NCI-H128 (cell line): Measurements from ENCODE around the gene TFF2.

Source experiments
- DNase-seq: peaks from one replicate; lab custom pipeline; 2025; ENCODE audit not compliant: unreplicated experiment; lab: John Stamatoyannopoulos, UW

TFF2 gene, protein sequence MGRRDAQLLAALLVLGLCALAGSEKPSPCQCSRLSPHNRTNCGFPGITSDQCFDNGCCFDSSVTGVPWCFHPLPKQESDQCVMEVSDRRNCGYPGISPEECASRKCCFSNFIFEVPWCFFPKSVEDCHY

DNA sequence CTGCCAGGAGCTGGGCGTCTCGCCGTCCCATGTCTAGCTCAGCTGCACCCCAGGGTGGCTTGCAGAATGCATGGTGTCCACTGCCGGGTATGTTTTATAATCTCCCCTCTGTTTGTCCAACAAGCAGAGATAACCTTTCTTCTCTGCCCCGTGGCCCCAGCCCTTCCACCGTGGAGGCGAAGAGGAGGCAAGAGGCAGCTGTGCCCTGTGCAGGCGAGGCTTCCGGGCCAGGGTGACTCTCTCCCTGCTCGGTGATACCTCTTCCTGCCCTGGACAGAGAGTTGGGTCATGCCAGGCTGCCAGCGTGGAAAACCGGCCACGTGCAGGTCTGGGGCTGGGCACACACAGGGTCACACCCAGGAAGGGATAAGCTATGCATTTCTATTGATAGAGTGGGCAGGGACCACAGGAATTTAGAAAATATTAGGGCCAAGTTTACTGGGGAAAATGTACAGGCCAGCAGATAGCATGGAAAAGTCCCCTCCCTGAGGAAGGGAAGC, at the start of gene TFF2:
TSS of gene TFF2 (minus strand) at position 68 of the 500 bp plus-strand sequence. CDS start at position 31, 37 bp downstream.
- DNase-seq: no peak

DNA sequence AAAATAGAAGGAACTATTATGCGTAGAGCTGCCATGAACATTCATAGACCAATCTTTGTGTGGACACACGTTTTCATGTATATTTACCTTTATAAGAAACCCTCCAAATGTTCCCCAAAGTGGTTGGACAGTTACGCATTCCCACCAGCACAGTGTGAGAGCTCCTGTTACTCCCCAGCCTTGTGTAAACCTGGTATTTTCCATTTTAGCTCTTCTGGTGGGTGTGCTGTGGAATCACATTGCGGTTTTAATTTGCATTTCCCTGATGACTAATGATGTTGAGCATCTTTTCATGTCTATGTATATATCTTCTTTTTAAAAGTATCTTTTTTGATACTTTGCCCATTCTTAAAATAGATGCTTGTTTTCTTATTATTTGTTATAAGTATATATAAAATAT, 49.7 kb upstream of the TFF2 start:
- no peak for DNase-seq

DNA sequence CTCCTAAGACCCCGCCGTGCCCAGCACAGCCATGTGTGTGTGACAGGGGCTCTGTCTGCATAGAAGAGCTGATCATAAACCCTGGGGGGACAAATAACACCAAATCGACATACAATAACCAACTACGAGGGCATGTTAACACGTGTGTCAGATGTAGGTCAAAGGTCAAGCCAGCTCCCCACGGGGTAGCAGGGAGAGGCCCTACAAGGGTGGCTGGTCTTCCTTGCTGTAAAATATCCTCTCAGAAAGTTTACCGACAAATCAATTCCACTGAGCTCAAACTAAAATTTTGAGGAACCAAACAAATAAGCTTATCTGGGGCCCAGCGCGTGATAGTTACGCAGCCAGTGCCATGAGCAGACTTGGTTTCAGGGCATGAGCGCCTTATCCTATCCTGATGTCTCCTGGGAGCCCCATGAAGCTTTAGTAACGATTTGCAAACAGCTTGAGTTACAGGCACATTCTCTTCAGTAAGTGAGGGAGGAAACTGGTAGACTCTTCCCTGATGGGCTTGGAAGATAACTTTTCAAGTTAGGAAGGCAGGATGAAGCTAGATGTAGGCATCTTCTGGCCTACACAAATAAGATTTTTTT, 47.7 kb upstream of the TFF2 start:
- DNase-seq: no peak

DNA sequence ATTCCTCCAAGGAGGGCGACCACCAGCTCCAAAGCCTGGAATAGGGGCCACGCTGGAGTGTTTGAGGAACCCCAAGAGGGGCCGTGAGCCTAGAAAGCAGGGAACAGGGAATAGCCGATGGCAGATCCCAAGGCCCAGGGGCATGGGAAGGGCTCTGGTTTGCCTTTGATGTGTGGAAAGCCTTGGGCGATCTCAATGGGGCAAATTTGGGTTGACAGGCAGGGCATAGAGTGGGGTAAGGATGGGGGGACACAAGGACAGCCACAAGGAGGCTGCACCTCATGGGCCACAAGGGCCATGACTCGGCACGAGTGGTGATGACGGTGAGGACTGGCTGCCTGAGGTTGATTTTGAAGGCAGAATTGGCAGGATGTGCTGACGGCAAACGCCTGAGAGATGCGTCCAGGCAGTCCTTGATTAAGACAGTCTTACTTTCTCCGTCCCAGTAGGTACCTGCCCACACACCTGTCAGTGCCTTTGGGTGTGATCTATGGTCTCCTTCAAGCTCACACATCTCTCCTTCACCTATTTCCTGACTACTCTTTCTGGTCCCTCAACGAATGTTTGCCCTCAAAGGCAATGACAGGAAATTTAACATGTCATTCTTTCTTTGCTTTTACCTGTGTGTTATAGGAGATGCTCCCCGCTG, 47.1 kb upstream of the TFF2 start:
- no peak for DNase-seq

DNA sequence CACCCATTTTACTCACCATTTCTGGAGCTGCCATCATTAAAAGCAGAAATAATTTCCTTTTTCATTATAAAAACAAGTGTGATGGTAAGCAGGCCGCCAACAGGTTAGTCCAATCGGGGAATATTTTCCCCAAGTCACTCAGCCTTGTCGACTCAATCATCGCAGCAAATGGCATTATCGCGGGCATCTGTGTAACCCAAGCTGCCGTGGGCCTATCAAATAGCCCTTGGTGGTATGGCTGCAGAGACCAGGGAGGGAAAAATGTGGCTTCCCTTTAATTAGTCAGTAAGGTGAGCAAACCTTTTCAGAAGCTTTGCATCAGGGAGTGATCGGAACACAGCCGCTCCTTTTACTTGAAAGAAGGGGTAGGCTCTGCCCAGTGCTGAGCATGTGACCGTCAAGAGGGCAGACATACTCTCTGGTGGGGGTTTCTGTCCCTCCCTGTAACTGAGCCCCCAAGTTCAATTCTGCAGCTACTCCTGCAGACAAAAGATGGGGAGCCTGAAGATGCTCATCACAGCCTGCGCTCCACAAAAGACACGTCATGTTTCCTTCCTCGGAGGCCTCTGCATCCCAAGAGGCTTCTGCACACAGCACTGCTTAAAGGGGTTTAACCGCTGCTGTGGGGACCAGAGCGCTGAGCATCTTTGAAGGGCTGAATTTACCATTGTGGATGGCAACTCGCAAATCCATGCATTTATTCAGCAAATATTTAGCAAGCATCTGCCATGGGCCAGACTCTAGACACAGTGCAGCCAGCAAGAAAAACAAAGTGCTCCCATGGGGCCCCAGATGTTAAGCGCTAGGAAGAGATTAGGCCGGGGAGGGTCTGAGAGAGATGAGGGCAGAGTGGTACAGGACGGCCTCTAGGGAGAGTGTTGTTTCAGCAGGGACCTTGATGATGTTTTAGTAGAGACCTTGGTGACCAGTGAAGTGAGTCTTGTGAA, 46.3 kb upstream of the TFF2 start:
- no peak for DNase-seq

DNA sequence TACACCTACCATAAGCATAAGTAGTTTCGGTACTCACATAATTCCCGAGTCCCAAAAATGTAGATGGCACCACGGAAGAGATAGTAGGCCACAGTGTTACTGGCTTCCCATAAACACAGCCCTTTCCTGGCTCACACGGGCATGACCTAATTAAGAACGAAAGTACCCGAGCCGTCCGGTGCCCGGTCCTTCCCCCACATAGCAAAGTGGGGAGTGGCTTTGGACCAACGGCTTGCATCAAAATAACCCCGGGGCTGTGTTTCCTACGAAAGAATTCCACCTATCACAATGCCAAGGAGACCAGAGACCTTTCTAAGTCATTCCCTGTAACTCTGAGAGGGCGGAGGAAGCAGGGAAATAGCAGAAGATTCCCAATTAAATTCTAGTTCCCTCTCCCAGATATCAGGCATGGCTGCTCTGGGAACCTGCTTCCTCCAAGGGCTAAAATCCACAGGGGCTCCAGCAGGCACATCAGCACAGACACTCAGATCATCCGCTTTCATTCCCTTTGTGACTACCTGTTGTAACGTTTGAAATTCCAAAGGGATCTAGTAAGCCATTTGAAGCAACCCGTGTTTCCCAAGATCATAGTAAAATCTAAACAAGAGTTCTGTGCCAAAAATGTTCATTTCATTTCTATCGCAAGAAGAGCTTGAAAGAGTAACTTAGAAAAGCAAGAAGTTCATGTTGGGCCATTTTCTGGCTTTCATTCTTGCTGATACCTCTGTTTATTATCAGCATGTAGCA, 45.3 kb upstream of the TFF2 start, which contains the start of gene TMPRSS3:
TSS of gene TMPRSS3 (minus strand) at position 148 of the 747 bp plus-strand sequence. CDS start 635 bp downstream, outside the sequence.
- no peak for DNase-seq

DNA sequence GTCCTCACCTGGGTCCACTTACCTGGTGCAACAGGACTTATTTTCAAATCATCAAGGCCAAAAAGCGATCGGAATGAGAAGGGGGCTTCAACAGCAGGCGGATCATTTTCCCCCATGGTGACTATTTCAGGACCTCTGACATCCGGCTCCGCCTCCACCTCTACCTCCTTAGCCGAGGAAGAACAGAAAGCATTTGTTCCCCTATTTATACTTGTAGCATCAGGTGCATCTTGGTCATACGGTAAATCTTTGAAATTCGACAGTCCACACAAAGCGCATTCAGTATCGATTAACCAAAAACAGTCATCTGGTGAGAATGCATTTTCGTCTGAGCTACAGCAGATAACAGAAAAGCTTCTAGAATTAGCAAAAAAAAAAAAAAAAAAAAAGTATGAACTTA, 44.5 kb upstream of the TFF2 start:
- no peak for DNase-seq

DNA sequence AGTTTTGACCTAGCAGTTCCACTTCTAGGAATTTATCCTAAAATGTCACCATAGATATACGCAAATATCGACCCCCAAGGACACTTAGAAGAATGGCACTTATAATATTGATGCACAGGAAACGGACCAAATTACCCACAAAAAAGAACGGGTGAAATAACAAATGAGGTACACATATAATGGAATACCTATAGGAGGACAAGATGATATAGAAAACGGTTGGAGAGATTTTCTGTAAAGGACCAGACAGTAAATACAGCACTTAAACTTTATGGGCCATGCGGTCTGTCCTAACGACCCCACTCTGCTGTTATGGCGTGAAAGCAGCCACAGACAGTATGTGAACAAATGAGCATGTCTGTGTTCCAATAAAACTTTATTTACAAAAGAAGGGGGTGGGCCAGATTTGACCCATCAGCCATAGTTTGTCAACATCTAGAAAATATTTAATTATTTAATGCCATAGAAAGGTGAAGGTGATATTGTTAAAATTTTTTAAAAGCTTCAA, 42.7 kb upstream of the TFF2 start:
- no peak for DNase-seq

DNA sequence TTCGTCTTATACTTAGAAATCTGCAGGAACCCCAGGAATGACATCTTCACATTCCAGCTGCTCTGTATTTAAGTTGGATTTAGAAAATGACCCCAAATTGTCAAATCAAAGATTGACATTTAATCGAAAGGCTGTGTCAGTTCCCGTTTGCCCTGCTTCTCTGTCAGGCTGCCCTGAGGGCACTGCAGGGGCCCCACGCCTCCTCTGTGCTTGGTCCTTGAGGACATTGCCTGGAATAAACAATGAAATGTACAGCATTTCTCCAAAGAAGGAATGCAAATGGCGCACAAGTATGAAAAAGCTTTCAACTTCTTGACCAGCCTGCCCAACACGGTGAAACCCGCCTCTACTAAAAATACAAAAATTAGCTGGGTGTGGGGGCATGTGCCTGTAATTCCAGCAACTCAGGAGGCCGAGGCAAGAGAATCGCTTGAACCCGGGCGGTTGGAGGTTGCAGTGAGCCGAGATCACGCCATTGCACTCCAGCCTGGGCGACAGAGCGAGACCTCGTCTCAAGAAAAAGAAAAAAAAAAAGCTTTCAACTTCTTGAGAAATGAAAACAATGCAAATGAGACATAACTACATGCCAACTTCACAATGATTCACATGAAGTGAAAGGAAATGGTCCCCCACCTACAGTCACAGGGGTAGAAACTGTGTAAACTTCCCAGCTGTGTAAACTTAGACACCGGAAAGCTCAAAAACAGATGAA, 42.1 kb upstream of the TFF2 start:
- DNase-seq: no peak

DNA sequence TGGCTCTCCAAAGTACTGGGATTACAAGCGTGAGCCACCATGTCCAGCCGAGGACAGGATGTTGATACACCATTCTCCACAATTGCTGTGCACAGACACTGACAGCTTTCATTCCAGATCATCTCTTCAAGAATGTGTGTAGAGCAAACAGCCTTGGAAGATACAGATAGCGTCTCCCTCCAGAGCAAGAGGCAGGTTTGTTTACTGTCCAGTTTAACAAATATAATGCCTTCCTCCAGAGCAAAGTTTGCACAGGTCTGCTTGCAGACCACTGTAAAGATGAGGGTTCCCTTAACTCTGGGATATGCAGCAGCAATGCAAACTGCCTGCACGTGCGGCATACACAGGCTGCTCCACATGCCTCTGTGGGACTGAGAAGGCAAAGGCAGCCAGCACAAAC, 40.5 kb upstream of the TFF2 start:
- no peak for DNase-seq

DNA sequence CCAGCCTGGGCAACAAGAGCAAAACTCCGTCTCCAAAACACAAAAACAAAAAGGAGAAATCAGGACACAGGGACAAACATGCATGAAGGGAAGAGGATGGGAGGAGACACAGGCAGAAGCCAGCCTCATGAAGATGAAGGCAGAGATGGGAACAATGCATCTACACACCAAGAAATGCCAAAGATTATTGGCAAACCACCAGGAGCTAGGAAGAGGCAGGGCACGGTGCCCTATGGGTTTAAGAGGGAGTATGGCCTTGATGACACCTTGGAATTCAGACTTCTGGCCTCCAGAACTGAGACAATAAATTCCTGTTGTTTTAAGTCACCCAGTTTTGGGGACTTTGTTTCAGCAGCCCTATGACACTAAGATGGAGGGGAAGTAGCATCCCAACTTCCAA, 39.9 kb upstream of the TFF2 start:
- DNase-seq: no peak

DNA sequence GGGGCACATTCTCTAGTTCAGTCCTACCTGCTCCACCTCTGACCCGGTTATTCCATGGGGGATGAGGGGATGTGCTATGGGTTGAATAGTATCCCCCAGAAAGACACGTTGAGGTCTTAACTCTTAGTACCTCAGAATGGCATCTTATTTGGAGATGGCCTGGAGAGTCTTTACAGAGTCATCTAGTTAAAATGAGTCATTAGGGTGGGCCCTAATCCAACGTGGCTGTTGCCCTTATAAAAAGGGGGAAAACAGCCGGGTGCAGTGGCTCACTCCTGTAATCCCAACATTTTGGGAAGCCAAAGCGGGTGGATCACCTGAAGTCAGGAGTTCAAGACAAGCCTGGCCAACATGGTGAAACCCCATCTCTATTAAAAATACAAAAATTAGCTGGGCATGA, 39.4 kb upstream of the TFF2 start:
- no peak for DNase-seq

DNA sequence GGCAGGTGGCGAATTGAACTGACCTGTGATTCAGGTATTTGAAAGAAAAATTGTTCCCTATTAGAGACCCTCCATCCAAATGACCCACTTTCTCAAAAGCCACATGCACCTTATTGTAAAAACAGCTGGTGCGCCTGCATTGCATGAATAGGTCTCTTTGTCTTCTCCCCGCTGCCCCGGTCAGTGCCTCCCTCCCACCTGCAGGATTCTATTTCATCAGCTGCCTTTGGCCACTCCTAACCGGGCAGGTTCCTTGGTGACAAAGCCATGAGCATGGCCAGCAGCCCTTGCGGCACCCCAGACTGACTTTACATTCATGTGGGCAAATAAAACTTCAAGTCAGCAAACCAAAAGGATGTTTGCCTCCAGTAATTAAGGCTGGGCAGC, 38.6 kb upstream of the TFF2 start:
- no peak for DNase-seq

DNA sequence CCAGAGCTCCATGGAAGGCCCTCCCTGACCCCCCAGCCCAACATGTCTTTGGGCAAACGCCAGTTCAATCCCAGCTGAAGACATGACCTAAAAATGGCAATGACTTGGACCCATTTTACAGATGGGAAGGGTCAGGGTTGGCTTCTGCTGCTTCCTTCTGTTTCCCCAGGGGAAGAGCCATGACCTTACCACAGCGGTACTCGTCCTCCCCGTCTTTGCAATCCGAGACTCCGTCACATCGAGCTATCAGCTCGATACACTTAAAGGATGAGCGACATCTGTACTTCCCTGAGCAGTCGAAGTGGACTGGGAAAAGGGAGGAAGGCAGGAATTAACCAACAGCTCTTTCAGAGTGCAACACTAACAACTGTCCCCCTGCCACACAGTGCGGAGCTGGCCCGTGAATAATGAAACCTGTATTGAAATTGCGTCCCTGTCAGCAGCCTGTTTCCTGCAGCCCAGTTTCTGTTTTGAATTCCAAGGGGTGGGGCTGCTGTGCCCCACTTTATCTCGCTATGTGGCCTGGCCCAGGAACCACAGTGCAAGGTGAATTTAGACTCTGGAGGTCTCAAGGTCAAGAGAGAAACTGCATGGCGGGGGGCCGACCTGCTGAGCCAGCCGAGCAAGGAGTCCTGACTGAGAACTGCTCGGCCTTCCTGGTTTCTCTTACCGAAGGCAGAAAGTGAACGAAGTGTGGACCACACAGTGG, 38.1 kb upstream of the TFF2 start:
- no peak for DNase-seq

DNA sequence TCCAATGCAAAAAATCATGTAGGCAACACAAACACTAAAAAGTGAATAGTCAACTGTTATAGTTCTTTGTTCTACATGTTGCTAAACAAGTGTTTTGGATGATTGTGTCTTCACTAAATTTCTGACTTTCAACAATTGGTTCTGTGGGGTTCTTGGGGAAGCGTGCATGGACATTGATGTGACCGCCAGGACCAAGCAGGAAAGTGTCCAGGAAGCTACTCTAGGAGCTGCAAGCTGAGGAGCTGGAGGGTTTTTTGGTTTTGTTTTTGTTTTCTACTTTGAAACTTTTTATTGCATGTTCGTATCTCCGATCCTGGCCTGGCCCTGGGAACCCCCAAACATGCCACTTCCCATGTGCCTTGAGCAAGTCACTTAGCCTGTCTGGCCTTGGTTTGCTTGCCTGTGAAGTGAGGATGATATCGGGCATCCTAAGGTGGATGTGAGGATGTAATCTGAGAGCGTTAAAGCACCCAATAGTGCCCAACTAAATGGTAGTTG, 37.1 kb upstream of the TFF2 start:
- no peak for DNase-seq

DNA sequence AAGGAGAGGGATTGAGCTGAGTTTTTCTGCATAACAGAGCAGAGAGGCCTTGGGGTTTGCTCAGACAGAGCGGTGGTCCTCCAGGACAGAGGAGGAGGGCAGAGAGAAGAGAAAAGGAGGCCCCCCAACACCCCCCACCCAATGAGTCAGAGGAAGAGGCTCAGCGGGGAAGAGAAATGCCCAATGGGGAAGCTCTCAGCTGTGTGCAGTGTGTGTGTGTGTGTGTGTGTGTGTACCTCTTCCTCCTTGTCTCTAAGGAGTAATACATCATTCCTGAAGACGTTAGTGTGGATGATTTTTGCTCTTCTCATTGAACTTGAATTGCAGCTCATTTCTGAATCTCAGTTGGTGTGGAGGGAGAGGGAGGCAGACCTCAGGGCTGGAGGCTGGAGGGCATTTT, 36.4 kb upstream of the TFF2 start:
- no peak for DNase-seq

DNA sequence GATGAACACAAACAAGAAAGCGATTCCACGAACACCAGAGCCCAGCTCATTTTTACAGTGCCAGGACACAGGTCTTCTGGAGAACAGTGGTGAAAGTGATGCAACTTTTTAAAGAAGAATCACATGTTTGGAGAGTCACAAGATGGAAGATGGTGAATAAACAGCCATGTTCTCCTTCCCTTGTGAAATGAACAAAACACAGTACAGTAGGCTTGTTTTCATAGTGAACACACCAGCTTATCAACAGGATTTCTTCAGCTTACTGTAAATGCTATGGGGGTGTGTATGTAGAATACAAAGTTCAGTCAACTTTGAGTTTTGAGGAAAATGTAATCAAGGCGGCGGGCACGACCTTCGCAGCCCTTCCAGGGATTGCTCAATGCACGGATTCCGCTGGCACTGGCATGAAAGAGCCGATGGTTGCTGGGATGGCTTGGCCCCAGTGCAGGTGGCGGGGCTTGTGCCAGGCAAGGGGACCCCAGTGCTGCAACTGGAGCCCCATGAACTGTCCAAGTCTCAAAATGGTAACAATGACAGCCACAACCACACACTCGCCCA, 35.3 kb upstream of the TFF2 start:
- no peak for DNase-seq

DNA sequence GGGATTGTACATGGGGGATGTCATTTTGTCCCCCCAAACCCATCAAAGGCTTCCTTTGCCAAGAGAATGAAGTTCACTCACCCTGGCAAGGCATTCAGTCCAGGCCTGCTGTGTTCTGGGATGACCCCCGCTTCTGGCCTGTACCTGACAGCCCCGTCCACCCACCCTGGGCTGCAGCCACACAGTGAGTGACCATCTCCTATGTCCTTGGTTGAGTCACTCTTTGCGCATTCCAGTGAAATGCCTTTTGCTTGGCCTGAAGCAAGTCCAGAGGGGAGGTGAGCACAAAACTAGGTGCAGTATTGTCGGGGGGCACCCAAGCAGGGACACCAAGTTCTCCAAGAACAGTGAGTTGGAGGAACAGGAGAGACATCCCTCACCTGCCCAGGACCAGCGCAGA, 34.8 kb upstream of the TFF2 start:
- no peak for DNase-seq

DNA sequence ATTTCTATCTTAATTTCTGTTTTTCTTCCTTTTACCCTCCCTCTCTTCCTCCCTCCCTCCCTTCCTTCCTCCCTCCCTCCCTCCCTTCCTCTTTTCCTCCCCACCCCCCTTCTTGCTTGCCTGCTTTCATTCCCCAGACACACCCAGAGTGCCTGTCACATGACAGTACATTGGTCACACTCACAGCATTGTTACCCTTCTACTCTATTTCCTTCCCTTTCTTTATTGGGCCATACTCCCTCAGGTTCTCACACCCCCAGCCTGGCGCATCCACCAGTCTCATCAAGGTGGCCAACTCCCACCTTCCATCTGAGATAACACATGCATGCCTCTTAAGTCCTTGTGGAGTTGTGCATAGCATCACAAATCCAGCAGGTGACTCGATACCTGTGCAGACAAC, 34.2 kb upstream of the TFF2 start:
- no peak for DNase-seq
